GM19467 (cell line): ENCODE measurements around the gene PPIL4.

Experiments
- ATAC-seq: cut with Tn5 transposase; IDR thresholded peaks from one replicate; pipeline ENCODE4 v1.9.1; 2021; ENCODE audit warnings: mild to moderate bottlenecking, moderate library complexity; ENCODE audit not compliant: unreplicated experiment

The PPIL4 gene

GRCh38 chr6:149545754-149546471, at the start of gene PPIL4:
PPIL4 (minus strand) TSS chr6:149546043; CDS start chr6:149546005, 38 bp downstream.
- peak; percentile 87 for ATAC-seq

- no peak for ATAC-seq
Observed at GRCh38 chr6:149593408-149593807, 47.6 kb upstream of the PPIL4 start.

- no peak for ATAC-seq
Observed at GRCh38 chr6:149592983-149593382, 47.1 kb upstream of the PPIL4 start.

- no peak for ATAC-seq
Observed at GRCh38 chr6:149586149-149586548, 40.3 kb upstream of the PPIL4 start.

GRCh38 chr6:149581349-149581748, 35.5 kb upstream of the PPIL4 start:
- ATAC-seq = no peak

- ATAC-seq = no peak
Observed at GRCh38 chr6:149580880-149581279, 35.0 kb upstream of the PPIL4 start.

GRCh38 chr6:149567945-149568585, 22.2 kb upstream of the PPIL4 start:
- no peak for ATAC-seq

GRCh38 chr6:149567194-149567586, 21.3 kb upstream of the PPIL4 start:
- ATAC-seq = no peak

GRCh38 chr6:149566410-149567193, 20.8 kb upstream of the PPIL4 start:
- no peak for ATAC-seq

- peak; percentile 81 for ATAC-seq
Observed at GRCh38 chr6:149565527-149566409, 19.9 kb upstream of the PPIL4 start, which contains the start of gene GINM1. GINM1 (plus strand) TSS chr6:149566375; CDS start chr6:149566415, 40 bp downstream.

- no peak for ATAC-seq
Observed at GRCh38 chr6:149563928-149564325, 18.1 kb upstream of the PPIL4 start.

GRCh38 chr6:149563203-149563927, 17.5 kb upstream of the PPIL4 start:
- no peak for ATAC-seq

GRCh38 chr6:149560736-149561135, 14.9 kb upstream of the PPIL4 start:
- no peak for ATAC-seq

- ATAC-seq = no peak
Observed at GRCh38 chr6:149559389-149559788, 13.5 kb upstream of the PPIL4 start.

- ATAC-seq = no peak
Observed at GRCh38 chr6:149558029-149558428, 12.2 kb upstream of the PPIL4 start.

GRCh38 chr6:149551920-149552319, 6.1 kb upstream of the PPIL4 start:
- ATAC-seq = no peak

GRCh38 chr6:149545258-149545753, 537 bp downstream of the PPIL4 start:
- ATAC-seq = no peak

GRCh38 chr6:149544646-149545257, 1.1 kb downstream of the PPIL4 start:
- ATAC-seq = no peak

- no peak for ATAC-seq
Observed at GRCh38 chr6:149541139-149541538, 4.7 kb downstream of the PPIL4 start.
